Progenitor cell of endocrine pancreas (in vitro differentiated cells): ENCODE measurements around the gene OPRD1. TPM values are rescaled to one million over a fixed set of nuclear protein-coding genes. Genes with fewer than 3 reads are reported as not detected.
A peak's percentile ranks its signal among the peaks of the same experiment; 100 is the strongest.

Experiments
- DNase-seq: peaks from one replicate; pipeline ENCODE4 v3.0.0; 2021; ENCODE audit warnings: low spot score; ENCODE audit not compliant: unreplicated experiment
- H3K27ac Mint-ChIP-seq: 2 replicates; pipeline ENCODE4 v1.8.0; 2021; ENCODE audit warnings: mild to moderate bottlenecking, moderate library complexity, mixed read lengths
- H3K27me3 Mint-ChIP-seq: 2 replicates; pipeline ENCODE4 v1.8.0; 2021; ENCODE audit warnings: mixed read lengths
- H3K36me3 Mint-ChIP-seq: 2 replicates; pipeline ENCODE4 v1.8.0; 2022; ENCODE audit warnings: mixed read lengths; ENCODE audit not compliant: insufficient read depth
- H3K4me1 Mint-ChIP-seq: 2 replicates; pipeline ENCODE4 v1.8.0; 2021; ENCODE audit warnings: low read depth, mixed read lengths
- H3K4me3 Mint-ChIP-seq: 2 replicates; pipeline ENCODE4 v1.8.0; 2021; ENCODE audit warnings: low read depth, mild to moderate bottlenecking, moderate library complexity, mixed read lengths
- H3K9me3 Mint-ChIP-seq: 2 replicates; pipeline ENCODE4 v1.8.0; 2021; ENCODE audit warnings: low read depth, mixed read lengths
- CTCF ChIP-seq: fragments of 200-600 bp; sonication (generic); IDR thresholded peaks from one replicate; pipeline ENCODE4 v1.5.0; 2021; ENCODE audit warnings: antibody characterized with exemption, mild to moderate bottlenecking; ENCODE audit not compliant: unreplicated experiment
- total RNA-seq: library from RNA; stranded (reverse); gene quantifications from 2 replicates; pipeline ENCODE4 v1.2.1, GENCODE V29; 2021

OPRD1 gene
- total RNA-seq, 1 donor from 2014 or later: 0.67 TPM

- Mint-ChIP-seq H3K9me3 (no peaks in the 10 kb centered on the region), H3K4me1 (no peaks in the 10 kb centered on the region), H3K4me3 (peak overlapping the region; percentile 35), H3K27ac (peak overlapping the region; percentile 82), H3K27me3 (no peaks in the 10 kb centered on the region), H3K36me3 (peaks cover 1% of the 10 kb centered on the region)
- no peak for TF ChIP-seq CTCF
- DNase-seq: peak; percentile 14
Observed at GRCh38 chr1:28775121-28775942, 36.6 kb upstream of the OPRD1 start.

GRCh38 chr1:28776341-28776740, 35.6 kb upstream of the OPRD1 start:
- Mint-ChIP-seq H3K27me3 (no peaks in the 10 kb centered on the region), H3K27ac (no peak overlapping the region), H3K36me3 (no peaks in the 10 kb centered on the region), H3K4me1 (peaks cover 2% of the 10 kb centered on the region), H3K9me3 (no peaks in the 10 kb centered on the region), H3K4me3 (no peak overlapping the region)
- no peak for TF ChIP-seq CTCF
- DNase-seq: no peak

- H3K27ac Mint-ChIP-seq: no peak overlapping the region
- no peaks in the 10 kb centered on the region for H3K9me3 Mint-ChIP-seq
- H3K36me3 Mint-ChIP-seq: no peaks in the 10 kb centered on the region
- no peak overlapping the region for H3K4me3 Mint-ChIP-seq
- TF ChIP-seq CTCF: no peak
- peaks cover 9% of the 10 kb centered on the region for H3K4me1 Mint-ChIP-seq
- H3K27me3 Mint-ChIP-seq: no peaks in the 10 kb centered on the region
- no peak for DNase-seq
Observed at GRCh38 chr1:28778021-28778420, 33.9 kb upstream of the OPRD1 start.

GRCh38 chr1:28779751-28780408, 32.1 kb upstream of the OPRD1 start:
- peaks cover 9% of the 10 kb centered on the region for H3K4me1 Mint-ChIP-seq
- no peak overlapping the region for H3K27ac Mint-ChIP-seq
- no peak for DNase-seq
- no peaks in the 10 kb centered on the region for H3K9me3 Mint-ChIP-seq
- TF ChIP-seq CTCF: no peak
- no peak overlapping the region for H3K4me3 Mint-ChIP-seq
- H3K27me3 Mint-ChIP-seq: no peaks in the 10 kb centered on the region
- no peaks in the 10 kb centered on the region for H3K36me3 Mint-ChIP-seq

- peaks cover 10% of the 10 kb centered on the region for H3K4me1 Mint-ChIP-seq
- H3K27me3 Mint-ChIP-seq: peaks cover 3% of the 10 kb centered on the region
- no peak for DNase-seq
- H3K36me3 Mint-ChIP-seq: no peaks in the 10 kb centered on the region
- H3K27ac Mint-ChIP-seq: peak overlapping the region; percentile 41
- TF ChIP-seq CTCF: no peak
- no peaks in the 10 kb centered on the region for H3K9me3 Mint-ChIP-seq
- no peak overlapping the region for H3K4me3 Mint-ChIP-seq
Observed at GRCh38 chr1:28781305-28781704, 30.7 kb upstream of the OPRD1 start.
